Measurements from ENCODE around the gene PDPR. TPM values are rescaled to one million over a fixed set of nuclear protein-coding genes. Genes with fewer than 3 reads are reported as not detected.
"Not testable (repeated sequence)": the region's sequence is repeated elsewhere in the genome, so short reads cannot be mapped to it uniquely, and the experiment has no call there.

The PDPR gene
- total and polyA plus RNA-seq, 2 donors (not counting 3 experiments of a cell fraction or from before 2014, with no cell fraction given) = 26.4 to 29.9 TPM

DNA sequence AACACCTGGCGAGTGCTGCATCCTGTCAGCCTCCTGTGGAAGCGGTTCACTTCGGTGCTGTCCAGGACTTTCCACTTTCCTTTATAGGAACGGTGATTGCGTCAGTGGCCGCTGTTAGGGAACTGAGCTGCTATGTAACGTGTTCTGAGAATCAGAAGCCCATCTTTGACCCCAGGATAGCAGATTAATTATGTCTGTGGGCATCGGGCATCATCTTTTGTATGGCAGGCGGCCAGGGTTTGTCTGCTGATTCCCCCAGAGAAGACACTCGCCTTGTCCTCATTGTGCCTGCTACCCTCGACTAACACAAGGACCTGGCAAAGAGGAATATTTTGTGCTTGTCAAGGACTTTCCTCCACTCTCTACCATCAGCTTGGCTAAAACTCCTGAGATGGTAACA lies 33.7 kb downstream of the PDPR start:
- H3K4me2 ChIP-seq (ENCODE audit: insufficient read depth, low read length); H3K9me1 ChIP-seq (replicated peaks; ENCODE audit: control insufficient read depth, extremely low read depth, insufficient read depth, low read length); H4K20me1 ChIP-seq (replicated peaks; ENCODE audit: control insufficient read depth, extremely low read depth, insufficient read depth, low read length); H3K9ac ChIP-seq (replicated peaks; ENCODE audit: extremely low read depth, insufficient read depth, low read length); H3K27ac ChIP-seq (ENCODE audit: insufficient read depth, low read depth, low read length); H3K27me3 ChIP-seq (ENCODE audit: control insufficient read depth in 2 of 2, insufficient read depth in 2 of 2, low read length in 2 of 2); dilution Hi-C loops (cut with MboI; ENCODE audit: extremely low pct_ligation_motif_present, low sequenced_read_pairs); FAIRE-seq; H3K79me2 ChIP-seq (ENCODE audit: control insufficient read depth, insufficient read depth, low read length); H3K9me3 ChIP-seq (replicated peaks; ENCODE audit: control insufficient read depth, insufficient read depth, low read length); POLR2A ChIA-PET; H2AFZ ChIP-seq (ENCODE audit: low read depth, low read length); CTCF ChIA-PET; DNase-seq (ENCODE audit: low read depth, low spot score); H3K4me1 ChIP-seq (ENCODE audit: control insufficient read depth, extremely low read depth, insufficient read depth, low read length); intact Hi-C loops (cut with micrococcal nuclease); H3K4me3 ChIP-seq (replicated peaks in 1 of 3; ENCODE audit: insufficient read depth in 1 of 3, low read depth in 1 of 3, low read length in 3 of 3); BruUV-seq (replicated peaks): not testable (repeated sequence)
- H3K36me3 ChIP-seq (ENCODE audit: control insufficient read depth in 2 of 2, extremely low read depth in 1 of 2, insufficient read depth in 2 of 2, low read length in 2 of 2) = peaks cover 13 to 39% of the 10 kb centered on the region in 2 experiments

DNA sequence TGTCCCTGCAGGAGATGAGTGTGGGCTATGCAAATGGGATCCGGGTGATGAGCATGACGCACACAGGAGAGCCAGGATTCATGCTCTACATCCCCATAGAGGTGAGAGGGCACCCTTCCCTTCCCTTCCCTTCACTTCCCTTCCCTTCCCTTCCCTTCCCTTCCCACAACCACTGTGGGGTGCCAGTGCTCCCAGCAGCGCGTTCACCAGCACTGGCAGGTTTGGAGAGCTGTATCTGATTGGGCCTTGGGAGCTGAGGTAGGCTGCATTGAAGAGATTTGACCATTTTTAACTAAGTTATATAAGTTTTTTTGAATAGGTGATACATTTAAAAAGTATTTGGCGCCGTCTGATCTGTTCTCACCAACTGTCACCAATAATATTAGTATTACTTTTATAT lies 34.3 kb downstream of the PDPR start:
- intact Hi-C loops (cut with micrococcal nuclease); H3K79me2 ChIP-seq (ENCODE audit: control insufficient read depth, insufficient read depth, low read length); FAIRE-seq; H3K9me1 ChIP-seq (replicated peaks; ENCODE audit: control insufficient read depth, extremely low read depth, insufficient read depth, low read length); H3K4me1 ChIP-seq (ENCODE audit: control insufficient read depth, extremely low read depth, insufficient read depth, low read length); H4K20me1 ChIP-seq (replicated peaks; ENCODE audit: control insufficient read depth, extremely low read depth, insufficient read depth, low read length); H2AFZ ChIP-seq (ENCODE audit: low read depth, low read length); POLR2A ChIA-PET; H3K27me3 ChIP-seq (ENCODE audit: control insufficient read depth in 2 of 2, insufficient read depth in 2 of 2, low read length in 2 of 2); H3K4me2 ChIP-seq (ENCODE audit: insufficient read depth, low read length); dilution Hi-C loops (cut with MboI; ENCODE audit: extremely low pct_ligation_motif_present, low sequenced_read_pairs); H3K9me3 ChIP-seq (replicated peaks; ENCODE audit: control insufficient read depth, insufficient read depth, low read length); H3K4me3 ChIP-seq (replicated peaks in 1 of 3; ENCODE audit: insufficient read depth in 1 of 3, low read depth in 1 of 3, low read length in 3 of 3); CTCF ChIA-PET; DNase-seq (ENCODE audit: low read depth, low spot score); H3K27ac ChIP-seq (ENCODE audit: insufficient read depth, low read depth, low read length); H3K9ac ChIP-seq (replicated peaks; ENCODE audit: extremely low read depth, insufficient read depth, low read length); BruUV-seq (replicated peaks): not testable (repeated sequence)
- H3K36me3 ChIP-seq (ENCODE audit: control insufficient read depth in 2 of 2, extremely low read depth in 1 of 2, insufficient read depth in 2 of 2, low read length in 2 of 2) = peaks cover 15 to 42% of the 10 kb centered on the region in 2 experiments

DNA sequence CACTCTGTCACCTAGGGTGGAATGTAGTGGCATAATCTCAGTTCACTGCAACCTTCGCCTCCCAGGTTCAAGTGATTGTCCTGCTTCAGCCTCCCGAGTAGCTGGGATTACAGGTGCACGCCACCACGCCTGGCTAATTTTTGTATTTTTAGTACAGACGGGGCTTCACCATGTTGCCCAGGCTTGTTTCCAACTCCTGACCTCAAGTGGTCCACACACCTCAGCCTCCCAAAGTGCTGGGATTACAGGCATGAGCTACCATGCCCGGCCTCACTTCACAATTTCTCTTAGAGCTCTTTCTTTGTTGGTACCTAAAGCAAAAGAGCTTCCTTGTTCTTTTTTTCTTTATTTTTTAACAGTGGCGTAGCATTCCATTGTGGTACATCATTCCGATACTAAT lies 35.2 kb downstream of the PDPR start:
- CTCF ChIA-PET; H3K79me2 ChIP-seq (ENCODE audit: control insufficient read depth, insufficient read depth, low read length); H3K27ac ChIP-seq (ENCODE audit: insufficient read depth, low read depth, low read length); BruUV-seq (replicated peaks); POLR2A ChIA-PET; H3K9me3 ChIP-seq (replicated peaks; ENCODE audit: control insufficient read depth, insufficient read depth, low read length); DNase-seq (ENCODE audit: low read depth, low spot score); dilution Hi-C loops (cut with MboI; ENCODE audit: extremely low pct_ligation_motif_present, low sequenced_read_pairs); intact Hi-C loops (cut with micrococcal nuclease); H3K9me1 ChIP-seq (replicated peaks; ENCODE audit: control insufficient read depth, extremely low read depth, insufficient read depth, low read length); H3K9ac ChIP-seq (replicated peaks; ENCODE audit: extremely low read depth, insufficient read depth, low read length); H3K4me3 ChIP-seq (replicated peaks in 1 of 3; ENCODE audit: insufficient read depth in 1 of 3, low read depth in 1 of 3, low read length in 3 of 3); H3K4me2 ChIP-seq (ENCODE audit: insufficient read depth, low read length); H3K27me3 ChIP-seq (ENCODE audit: control insufficient read depth in 2 of 2, insufficient read depth in 2 of 2, low read length in 2 of 2); FAIRE-seq; H2AFZ ChIP-seq (ENCODE audit: low read depth, low read length); H3K4me1 ChIP-seq (ENCODE audit: control insufficient read depth, extremely low read depth, insufficient read depth, low read length); H4K20me1 ChIP-seq (replicated peaks; ENCODE audit: control insufficient read depth, extremely low read depth, insufficient read depth, low read length): not testable (repeated sequence)
- peaks cover 16 to 42% of the 10 kb centered on the region in 2 experiments for H3K36me3 ChIP-seq (ENCODE audit: control insufficient read depth in 2 of 2, extremely low read depth in 1 of 2, insufficient read depth in 2 of 2, low read length in 2 of 2)
